ENCODE data around the gene CCDC85C. TPM values are rescaled to one million over a fixed set of nuclear protein-coding genes. Genes with fewer than 3 reads are reported as not detected.
A peak's percentile ranks its signal among the peaks of the same experiment; 100 is the strongest.

CCDC85C gene
- total RNA-seq, 1 donor from 2014 or later = 1.9 TPM

DNA sequence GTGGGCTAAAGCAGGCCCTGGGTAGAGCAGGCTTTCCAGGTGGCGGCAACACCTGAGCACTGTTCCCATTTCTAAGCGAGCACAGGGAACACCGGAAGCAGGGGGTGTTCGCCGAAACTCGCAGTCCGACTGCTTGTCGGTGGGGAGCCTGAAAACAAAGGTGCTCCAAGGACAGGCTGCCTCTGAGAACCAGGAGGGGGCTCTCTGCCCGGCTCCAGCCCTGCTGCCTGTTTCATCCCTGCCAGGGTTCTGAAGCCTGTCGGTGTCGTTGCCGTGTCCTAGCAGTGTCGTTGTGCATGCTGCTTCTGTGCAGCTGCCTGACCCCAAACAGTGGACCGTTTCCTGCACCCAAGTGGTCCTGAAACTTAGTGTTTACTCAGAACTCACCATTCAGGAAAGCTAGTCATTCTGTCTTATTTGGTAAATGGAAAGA, 101.0 kb downstream of the CCDC85C start:
- no peaks in the 10 kb centered on the region for H3K27me3 Mint-ChIP-seq
- ATAC-seq (ENCODE audit: low read depth) (no peak), DNase-seq (no peak)
- TF ChIP-seq, protein P1, sequence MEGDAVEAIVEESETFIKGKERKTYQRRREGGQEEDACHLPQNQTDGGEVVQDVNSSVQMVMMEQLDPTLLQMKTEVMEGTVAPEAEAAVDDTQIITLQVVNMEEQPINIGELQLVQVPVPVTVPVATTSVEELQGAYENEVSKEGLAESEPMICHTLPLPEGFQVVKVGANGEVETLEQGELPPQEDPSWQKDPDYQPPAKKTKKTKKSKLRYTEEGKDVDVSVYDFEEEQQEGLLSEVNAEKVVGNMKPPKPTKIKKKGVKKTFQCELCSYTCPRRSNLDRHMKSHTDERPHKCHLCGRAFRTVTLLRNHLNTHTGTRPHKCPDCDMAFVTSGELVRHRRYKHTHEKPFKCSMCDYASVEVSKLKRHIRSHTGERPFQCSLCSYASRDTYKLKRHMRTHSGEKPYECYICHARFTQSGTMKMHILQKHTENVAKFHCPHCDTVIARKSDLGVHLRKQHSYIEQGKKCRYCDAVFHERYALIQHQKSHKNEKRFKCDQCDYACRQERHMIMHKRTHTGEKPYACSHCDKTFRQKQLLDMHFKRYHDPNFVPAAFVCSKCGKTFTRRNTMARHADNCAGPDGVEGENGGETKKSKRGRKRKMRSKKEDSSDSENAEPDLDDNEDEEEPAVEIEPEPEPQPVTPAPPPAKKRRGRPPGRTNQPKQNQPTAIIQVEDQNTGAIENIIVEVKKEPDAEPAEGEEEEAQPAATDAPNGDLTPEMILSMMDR (IDR thresholded peaks at IDR 0.05) = no peak
- no peaks in the 10 kb centered on the region for H3K4me1 Mint-ChIP-seq
- ChIA-PET CTCF (no interaction called here), POLR2A (no interaction called here)
- peaks cover 94% of the 10 kb centered on the region for H3K36me3 Mint-ChIP-seq (ENCODE audit: low read depth)
- intact Hi-C loops (cut with micrococcal nuclease) = no loop called here
- no peaks in the 10 kb centered on the region for H3K9me3 Mint-ChIP-seq
- H3K27ac Mint-ChIP-seq = no peak overlapping the region
- no peak overlapping the region for H3K4me3 Mint-ChIP-seq

GRCh38 chr14:99497894-99498293, 106.1 kb downstream of the CCDC85C start:
- DNase-seq (no peak), ATAC-seq (ENCODE audit: low read depth) (no peak)
- TF ChIP-seq, protein P1 (IDR thresholded peaks at IDR 0.05) = no peak
- no peaks in the 10 kb centered on the region for H3K27me3 Mint-ChIP-seq
- H3K4me3 Mint-ChIP-seq = no peak overlapping the region
- no peak overlapping the region for H3K27ac Mint-ChIP-seq
- ChIA-PET CTCF (no interaction called here), POLR2A (no interaction called here)
- H3K4me1 Mint-ChIP-seq = peaks cover 4% of the 10 kb centered on the region
- H3K36me3 Mint-ChIP-seq (ENCODE audit: low read depth) = peaks cover 90% of the 10 kb centered on the region
- intact Hi-C loops (cut with micrococcal nuclease) = no loop called here
- no peaks in the 10 kb centered on the region for H3K9me3 Mint-ChIP-seq

- no peaks in the 10 kb centered on the region for H3K9me3 Mint-ChIP-seq
- POLR2A ChIA-PET = no interaction called here
- H3K4me1 Mint-ChIP-seq = peaks cover 5% of the 10 kb centered on the region
- H3K4me3 Mint-ChIP-seq = no peak overlapping the region
- H3K27me3 Mint-ChIP-seq = no peaks in the 10 kb centered on the region
- H3K27ac Mint-ChIP-seq = no peak overlapping the region
- intact Hi-C loops (cut with micrococcal nuclease) = no loop called here
- peaks cover 90% of the 10 kb centered on the region for H3K36me3 Mint-ChIP-seq (ENCODE audit: low read depth)
- no peak for DNase-seq
- TF ChIP-seq, protein P1 (IDR thresholded peaks at IDR 0.05) = no peak
- CTCF ChIA-PET = no interaction called here
- ATAC-seq (ENCODE audit: low read depth) = no peak
Observed at GRCh38 chr14:99497341-99497740, 106.7 kb downstream of the CCDC85C start.

GRCh38 chr14:99484106-99484505, 119.9 kb downstream of the CCDC85C start:
- intact Hi-C loops (cut with micrococcal nuclease) = no loop called here
- DNase-seq = no peak
- Mint-ChIP-seq H3K4me1 (peaks cover 66% of the 10 kb centered on the region), H3K4me3 (no peak overlapping the region), H3K27ac (no peak overlapping the region), H3K36me3 (ENCODE audit: low read depth) (peaks cover 11% of the 10 kb centered on the region), H3K27me3 (no peaks in the 10 kb centered on the region), H3K9me3 (no peaks in the 10 kb centered on the region)
- CTCF ChIA-PET = no interaction called here
- POLR2A ChIA-PET = no interaction called here
- ATAC-seq (ENCODE audit: low read depth) = no peak
- TF ChIP-seq, protein P1 (IDR thresholded peaks at IDR 0.05) = no peak

- no peak for ATAC-seq (ENCODE audit: low read depth)
- DNase-seq = no peak
- H3K27ac Mint-ChIP-seq = peak overlapping the region; percentile 96
- H3K4me3 Mint-ChIP-seq = peak overlapping the region; percentile 97
- TF ChIP-seq, protein P1 (IDR thresholded peaks at IDR 0.05) = no peak
- H3K4me1 Mint-ChIP-seq = peaks cover 65% of the 10 kb centered on the region
- ChIA-PET POLR2A (interaction anchor here (0.6 to 2.5 kb wide), 5 partner anchors 10 to 457 kb away, joined by 3 to 27 read pairs (median 5); partner anchors contain the start of genes CCDC85C and CYP46A1), CTCF (interaction anchor here (1.2 kb wide), 1 partner anchor 123 kb away, joined by 5 read pairs; no protein-coding TSS in a partner anchor)
- no peaks in the 10 kb centered on the region for H3K9me3 Mint-ChIP-seq
- H3K36me3 Mint-ChIP-seq (ENCODE audit: low read depth) = peaks cover 8% of the 10 kb centered on the region
- H3K27me3 Mint-ChIP-seq = no peaks in the 10 kb centered on the region
- intact Hi-C loops (cut with micrococcal nuclease) = loop anchor here (1.0 to 2.0 kb wide), 5 partner anchors 123 to 895 kb away; partner anchors contain the start of genes CCDC85C, CYP46A1 and WDR25
Observed at GRCh38 chr14:99481745-99482099, 122.3 kb downstream of the CCDC85C start.

Measured in activated B cell treated with CpG ODN at 0.5 μM for 24 hours (primary cell).